HG03060 (cell line): ENCODE data around the gene SPOCD1.

ENCODE experiments used
- ATAC-seq: cut with Tn5 transposase; IDR thresholded peaks from one replicate; pipeline ENCODE4 v1.9.1; 2021; ENCODE audit warnings: low read depth, moderate number of reproducible peaks; ENCODE audit not compliant: unreplicated experiment

The SPOCD1 gene

DNA sequence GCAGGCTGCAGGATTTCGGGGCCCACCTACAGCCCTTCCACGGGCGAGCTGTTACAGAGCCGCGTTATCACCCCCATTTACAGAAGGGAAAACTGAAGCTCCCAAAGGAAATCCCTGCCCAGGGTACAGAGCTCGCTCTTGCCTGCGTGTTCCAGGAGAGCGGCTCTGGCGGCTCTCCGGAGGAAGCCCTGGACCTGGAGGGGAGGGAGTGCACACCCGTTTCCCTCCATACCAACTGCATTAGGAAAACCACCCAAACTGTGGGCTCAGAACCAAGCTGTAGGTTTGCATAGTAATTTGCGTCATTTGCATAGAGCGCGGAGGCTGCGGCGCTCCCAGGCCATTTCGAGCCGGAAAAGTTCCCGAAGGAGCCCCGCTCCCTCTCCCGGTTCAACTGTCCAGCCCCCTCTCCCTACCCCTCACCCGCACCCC is 27.0 kb downstream of the SPOCD1 start:
- ATAC-seq = no peak

DNA sequence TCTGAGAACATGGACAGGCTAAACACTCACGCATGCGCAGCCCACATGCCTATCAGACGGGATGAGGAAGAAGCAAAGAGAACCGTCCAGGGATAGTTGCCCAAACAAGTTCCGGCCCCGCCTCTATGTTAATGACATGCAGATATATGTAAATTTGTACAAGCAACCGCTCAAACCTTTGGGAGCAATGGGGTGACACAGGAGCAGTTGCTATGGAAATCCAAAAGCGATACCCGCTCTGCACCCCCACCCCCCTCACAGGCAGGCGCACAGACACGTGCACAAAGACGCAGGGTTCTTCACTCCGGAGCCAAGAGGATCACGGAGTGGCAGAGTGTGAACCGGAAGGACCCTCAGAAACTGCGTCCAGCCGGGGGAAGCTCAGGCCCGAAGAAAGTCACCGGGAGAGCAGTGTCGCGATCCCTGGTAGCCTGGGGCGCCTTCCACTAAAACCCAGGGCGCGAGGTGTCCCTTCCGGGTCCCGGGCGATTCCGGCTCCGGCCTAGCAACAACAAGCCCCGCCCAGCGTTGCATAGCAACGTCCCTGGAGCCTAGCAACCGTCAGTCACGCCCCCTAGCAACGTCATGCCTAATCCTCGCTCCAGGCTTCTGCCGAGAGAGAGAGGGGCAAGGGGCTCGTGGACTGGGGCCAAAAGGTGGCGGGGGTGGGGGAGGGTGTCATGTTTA is 27.5 kb downstream of the SPOCD1 start:
- no peak for ATAC-seq

DNA sequence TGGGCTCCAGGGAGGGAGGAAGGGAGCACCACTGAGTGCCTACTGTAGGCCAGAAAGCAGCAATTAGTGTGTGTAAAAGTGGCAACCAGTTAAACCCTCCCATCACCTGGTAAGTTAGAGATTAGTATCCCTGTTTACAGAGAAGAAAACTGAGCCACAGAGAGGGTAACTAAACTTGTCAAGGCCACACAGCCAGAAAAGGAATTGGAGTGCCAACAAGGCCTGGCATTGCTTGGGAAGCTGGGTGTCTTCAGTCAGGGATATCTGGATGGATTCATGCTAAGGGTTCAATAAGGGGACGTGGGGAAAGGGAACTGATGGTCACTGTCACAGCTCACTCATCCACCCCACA is 28.1 kb downstream of the SPOCD1 start:
- ATAC-seq = no peak

DNA sequence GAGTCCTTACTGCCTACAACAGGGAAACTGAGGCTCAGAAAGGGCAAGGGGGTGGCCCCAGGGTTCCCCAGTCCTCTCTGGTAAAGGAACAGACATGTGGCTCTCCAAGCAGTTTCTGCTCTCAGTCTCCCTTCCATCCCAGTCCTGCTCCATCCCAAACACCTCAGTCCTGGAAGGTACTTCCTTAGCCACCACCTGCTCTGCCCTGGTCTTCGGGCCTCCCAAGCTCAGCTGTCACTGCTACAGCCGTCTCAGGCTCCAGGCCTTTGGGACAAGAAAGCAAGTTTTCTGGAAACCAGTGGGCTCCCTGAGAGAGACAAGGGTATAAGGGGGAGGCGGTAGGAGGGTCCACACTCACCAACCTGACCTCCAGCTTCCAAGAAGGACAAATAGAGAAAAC is 28.6 kb downstream of the SPOCD1 start:
- ATAC-seq = no peak

DNA sequence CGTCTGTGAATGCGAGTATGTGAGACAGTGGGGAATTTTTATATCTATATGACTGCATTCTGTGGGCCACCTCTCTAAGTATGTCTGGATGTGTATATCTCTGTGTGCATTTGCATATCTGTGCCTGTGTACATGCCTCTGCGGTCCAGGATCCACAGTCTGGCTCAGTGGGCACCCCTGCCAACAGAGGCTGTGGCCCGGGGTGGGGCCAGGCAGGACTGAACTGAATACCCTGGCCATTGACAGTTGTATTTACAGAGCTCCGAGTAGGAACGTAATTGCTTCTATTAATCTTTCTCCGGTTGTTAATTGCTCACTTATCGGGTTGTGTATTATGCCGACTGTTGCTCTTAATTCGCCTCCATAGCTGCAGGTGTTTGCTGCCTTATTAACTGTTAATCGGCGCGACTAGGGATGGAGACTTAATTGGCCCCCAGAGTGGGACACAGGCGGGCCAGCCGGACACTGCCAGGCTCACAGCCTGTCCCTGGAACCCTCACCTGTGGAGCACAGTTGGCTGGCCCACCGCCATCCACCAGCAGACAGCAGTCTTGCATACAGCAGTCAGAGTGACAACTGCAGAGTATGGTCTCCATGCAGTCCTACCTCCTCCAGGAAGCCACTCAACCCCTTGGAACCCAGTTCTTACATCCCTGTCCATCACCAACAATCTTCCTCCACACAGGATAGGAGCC is 29.3 kb downstream of the SPOCD1 start:
- ATAC-seq = no peak

DNA sequence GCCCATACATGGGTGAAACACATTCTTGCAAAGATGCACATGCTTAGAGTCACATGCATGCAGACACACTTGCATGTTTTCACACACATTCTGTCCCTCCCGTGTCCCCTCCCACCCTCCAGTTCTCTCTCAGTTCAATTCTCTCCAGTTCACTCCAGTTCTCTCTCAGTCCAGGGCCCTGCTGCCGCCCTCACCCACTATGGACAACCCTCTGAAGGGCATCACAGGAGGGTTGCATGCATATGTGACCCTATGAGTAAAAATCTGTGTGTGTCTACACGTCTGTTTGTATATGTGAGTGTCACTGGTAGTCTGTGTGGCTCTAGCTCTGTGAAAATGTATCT is 29.9 kb downstream of the SPOCD1 start:
- ATAC-seq = no peak

DNA sequence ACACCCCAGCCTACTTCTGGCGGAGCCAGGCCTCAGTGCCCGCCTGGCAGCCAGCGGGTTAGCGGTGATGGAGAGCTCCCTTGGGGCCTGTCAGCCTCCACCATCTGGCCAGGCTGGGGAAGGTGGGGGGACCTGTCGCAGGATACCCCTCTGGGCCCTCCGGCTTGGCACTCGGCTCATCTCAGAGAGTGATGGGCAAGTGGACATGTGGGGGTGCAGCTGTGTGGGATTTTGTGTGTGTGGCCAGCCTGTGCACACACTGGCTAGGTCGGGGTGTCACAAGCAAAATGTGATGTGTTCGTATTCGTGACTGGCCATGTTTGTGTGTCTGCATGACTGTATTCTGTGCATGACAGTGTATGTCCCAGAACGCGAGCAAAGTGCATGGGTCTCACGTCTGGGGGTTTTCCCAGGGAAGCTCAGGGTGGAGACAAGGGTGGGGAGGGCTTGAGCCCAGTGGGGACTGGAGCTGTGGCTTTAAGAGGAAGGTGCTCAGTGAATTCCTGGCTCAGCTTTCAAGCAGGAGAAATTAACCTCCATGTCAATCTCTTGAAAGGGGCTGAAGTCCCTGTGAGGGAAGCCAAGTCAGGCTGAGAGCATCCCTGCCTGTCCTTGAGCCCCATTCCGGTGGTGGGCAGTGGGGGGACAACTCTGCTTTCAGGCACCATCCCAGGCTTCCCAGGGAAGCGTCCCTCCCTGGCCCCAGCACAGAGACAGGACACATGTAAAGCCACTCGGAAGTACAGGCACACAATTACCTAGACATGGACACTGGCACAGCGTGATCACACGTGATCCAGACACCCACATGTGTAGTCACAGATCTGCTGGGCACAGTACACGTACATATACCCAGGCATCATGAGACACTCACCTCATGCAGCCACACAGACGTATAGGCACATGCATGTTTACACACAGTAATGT is 30.5 kb downstream of the SPOCD1 start:
- no peak for ATAC-seq

DNA sequence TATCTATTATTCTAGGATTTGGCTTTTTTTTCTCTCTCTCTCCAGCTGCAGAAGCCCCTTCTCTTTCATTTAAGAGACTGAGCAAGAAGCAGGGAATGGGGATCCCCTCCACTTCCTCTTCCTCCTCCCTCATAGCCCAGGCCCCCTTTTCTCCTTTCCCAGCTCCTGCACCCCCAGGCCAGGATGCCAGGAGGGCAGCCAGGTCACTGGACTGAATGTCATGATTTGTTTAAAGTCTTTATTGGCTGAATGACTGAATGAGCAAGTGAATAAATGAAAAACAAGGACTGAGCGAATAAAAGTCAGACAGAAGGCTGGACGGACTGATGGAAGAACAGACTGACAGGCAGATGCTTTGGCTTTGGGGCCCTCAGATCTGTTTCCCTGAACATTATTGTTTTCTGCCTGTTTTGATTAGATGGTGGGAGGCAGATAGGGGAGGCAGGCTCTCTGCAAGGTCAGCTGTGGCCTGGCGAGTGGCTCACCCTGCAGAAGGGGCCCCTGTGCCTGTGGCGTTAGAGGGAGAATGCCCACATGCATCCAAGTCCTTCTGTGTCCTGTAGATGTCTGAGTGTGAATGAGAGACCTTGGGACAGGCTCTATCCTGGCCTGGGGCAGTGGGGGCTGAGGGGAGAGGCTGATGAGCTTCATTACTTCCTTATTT is 31.3 kb downstream of the SPOCD1 start:
- no peak for ATAC-seq

DNA sequence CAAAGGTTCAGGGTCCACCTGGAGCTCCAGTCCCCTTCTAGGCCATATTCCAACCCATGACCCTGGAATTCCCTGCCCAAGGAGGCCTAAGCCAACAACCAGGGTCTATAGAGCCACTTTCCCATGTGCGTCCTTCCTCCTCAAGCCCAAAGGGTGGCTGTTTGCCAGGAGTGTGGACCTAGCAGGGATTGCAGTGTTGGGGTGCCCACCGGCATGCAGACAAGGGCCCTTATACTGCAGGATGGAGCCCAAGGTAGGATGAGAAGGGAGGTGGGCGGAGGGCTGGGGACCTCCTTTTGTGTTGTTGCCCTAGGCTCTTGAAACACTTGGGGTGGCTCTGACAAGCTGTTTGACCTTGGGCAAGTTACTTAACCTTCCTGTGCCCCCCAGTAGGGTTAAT is 32.0 kb downstream of the SPOCD1 start:
- ATAC-seq = no peak

DNA sequence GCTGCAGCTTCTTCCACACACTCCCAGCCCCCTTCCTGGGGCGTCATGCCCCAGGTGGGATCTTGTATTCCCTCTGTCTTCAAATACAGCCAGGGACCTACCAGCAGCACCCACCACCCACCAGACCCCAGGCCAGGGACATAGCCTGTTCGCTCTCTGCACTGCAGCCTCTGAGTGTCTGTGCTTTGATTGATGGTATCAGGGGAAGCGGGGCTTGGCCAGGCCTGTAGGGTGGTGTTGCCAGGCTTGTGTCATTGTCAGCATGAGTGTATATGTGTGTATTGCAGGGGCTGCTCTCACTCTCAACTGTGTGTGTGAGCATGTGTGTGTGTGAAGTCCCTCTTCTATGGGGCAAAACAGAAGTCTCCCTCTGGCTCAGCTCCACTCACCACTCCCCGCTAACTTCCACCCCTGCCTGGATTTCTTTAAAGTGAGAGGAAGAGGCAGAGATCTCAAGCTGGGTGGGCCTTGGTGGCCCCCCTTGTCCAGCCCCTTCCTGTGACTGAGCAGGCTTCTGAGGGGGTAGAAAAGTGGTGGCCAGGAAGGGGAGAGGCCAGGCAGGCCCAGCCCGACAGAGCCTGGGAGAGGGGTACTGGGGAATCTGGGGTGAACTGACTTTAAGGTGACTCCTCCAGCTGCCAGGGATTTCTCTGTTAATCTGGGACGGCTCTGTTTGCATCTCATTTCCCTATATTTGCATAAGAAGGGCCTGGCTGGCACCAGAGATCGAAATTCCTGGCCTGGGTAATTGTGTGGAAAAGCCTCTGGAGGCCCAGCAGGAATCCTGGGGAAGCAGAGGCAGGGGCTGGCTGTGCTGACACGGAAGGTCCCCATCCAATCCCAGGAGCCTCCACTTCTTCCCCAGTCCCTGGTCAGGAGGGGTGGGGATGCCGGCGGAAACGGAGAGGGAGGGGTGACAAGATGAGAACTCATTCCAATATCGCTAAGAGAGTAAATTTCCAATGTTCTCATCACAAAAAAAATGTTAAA is 33.1 kb downstream of the SPOCD1 start:
- ATAC-seq = no peak

DNA sequence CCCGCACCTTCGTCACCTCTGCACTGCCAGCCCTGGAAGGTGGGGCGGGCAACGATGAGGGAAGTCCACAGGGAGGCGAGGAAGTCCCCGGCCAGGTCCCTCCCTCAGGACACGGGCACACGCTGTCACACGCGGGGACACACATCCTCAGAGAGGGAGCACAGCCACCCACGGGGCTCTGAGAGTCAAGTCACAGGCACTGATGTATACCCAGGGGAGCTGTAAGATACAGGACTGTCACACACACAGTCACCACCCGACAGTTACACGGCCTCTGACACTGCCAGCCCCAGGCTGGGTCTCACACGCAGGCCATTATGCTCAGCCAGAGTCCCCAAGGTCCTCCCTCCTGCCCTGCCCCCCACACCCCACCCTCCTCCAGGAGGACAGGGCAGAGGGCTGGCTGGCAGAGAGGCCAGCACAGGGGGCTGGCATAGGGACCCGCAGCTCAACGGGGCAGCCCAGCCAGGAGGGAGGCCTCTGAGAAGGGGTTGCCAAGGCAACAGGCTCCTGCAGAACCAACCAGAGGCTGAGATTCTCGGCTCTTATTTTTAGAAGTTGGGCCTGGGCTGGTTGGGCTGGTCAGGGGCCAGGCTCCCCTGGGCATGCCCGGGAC is 34.0 kb downstream of the SPOCD1 start:
- ATAC-seq = no peak

DNA sequence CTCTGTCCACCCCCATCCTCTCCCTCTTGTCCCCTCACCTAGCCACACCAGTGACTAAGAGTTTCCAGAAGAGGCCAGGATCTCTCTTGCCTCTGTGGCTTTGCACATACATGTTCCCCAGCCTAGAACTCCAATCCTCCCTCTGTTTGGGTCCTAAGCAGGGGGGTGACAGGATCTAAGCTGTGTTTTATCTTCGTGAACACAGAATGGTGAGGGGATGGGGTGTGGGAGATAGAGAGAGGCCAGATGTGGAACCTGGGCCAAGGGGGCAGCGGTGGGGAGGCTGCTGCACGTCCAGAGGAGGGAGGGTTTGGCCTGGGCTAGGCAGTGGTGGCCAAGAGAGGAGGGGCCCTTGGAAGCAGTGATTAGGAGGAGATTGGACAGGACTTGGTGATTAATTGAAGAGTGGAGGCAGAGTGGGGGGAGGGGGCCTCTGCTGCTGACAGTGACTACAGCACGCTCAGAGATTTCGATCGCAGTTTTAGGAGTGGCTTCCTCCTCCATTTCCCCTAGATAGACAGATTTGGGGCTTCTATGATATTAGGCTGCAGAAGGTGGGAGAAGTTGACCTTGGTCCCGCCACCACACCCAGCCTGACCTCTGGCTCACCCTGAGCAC is 34.6 kb downstream of the SPOCD1 start:
- no peak for ATAC-seq

DNA sequence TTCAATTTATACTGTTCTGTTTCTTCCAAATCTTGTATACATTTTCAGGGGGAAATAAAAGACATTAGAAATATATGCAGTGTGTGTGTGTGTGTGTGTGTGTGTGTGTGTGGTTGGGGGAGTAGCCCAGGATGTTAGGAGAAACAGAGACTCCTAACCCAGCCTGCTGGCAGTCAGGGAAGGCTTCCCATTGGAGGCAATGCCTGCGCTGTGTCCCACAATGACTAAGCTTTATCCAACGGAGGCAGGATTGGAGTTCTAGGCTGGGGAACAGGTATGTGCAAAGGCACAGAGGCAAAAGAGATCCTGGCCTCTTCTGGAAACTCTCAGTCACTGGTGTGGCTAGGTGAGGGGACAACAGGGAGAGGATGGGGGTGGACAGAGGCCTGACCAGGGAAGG is 35.2 kb downstream of the SPOCD1 start:
- ATAC-seq = no peak

DNA sequence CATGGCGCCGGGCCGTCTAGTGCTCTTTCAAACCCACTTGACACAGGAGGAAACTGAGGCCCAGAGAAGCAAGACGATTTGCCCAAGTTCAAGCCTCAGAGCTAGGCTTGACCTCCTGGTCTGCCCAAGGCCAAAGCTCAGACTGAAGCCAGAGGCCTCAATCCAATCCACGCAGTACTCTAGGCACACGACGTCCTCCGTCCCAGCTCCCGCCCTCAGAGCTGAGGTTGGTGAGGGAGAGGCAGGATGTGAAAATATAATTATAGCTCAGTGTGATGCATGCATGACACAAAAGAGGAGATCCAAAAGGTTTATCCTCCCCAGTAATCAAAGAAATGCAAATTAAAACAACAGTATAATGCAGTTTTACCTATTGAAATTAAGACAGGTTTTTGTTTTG is 36.1 kb downstream of the SPOCD1 start:
- no peak for ATAC-seq

DNA sequence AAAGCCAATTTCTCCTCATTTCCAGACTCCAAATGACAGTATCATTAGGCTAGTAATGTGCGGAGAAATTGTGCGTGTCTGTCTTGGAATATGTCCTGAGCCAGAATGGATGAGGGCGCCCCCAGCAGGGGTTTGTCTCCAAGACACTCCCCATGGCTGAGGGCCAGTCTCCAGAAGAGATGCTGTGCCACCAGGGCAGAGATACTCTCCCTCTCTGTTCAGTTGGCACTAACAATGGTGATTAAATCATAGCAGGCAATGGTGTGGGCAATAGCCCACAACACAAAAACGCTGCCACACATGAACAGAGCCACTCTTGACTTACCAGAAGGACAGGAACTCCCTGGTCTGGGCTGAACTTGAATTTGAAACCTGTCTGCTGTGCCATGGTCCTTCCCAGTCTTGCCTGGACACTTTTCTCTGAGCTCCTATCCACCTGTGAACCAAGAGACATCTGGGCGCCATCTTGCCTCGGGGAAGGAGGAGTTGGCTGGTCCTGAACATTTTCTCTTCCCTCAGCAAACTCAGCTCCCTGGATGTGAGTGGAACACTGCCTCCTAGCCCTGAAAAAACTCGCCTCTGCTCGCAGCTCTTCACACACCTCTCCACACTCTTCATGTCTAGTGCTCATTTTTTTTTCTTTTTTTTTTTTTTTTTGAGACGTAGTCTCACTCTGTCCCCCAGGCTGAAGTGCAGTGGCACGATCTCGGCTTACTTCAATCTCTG is 36.9 kb downstream of the SPOCD1 start:
- ATAC-seq = no peak

DNA sequence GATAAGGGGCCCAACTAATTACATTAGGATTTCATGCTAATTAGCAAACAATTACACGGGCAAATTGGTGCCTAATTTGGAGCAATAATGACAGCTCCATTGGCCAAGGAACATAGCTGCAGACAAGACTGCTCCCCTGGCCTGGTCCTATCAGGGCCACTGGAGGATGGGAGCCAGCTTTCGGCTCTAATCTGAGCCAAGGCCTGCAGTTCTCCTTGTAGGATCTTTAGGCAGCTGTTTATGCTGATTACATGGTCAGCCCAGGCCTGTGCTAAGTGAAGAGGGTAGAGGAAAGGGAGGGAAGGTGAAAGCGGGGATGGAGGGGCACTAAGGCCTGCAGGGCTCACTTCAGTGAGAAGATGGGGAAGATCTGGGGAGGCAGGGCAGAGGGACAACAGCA is 39.3 kb downstream of the SPOCD1 start:
- ATAC-seq = no peak

DNA sequence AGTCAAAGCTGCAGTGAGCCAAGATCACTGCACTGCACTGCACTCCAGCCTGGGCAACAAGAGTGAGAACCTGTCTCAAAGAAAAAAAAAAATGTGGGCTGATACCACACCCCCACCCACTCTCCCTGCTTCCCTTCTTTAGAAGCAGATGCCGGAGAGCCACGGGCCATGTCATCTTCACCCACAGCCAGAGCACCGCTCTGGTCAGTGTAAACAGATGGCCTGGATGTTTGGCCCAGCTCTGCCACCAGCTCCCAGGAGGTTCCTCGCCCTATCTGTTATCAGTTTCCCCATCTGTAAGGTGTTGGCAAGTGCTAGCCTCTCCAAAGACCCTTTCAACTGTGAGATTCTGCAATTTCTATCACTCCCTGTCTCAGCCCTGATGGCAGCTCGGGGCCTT is 39.8 kb downstream of the SPOCD1 start:
- ATAC-seq = no peak

DNA sequence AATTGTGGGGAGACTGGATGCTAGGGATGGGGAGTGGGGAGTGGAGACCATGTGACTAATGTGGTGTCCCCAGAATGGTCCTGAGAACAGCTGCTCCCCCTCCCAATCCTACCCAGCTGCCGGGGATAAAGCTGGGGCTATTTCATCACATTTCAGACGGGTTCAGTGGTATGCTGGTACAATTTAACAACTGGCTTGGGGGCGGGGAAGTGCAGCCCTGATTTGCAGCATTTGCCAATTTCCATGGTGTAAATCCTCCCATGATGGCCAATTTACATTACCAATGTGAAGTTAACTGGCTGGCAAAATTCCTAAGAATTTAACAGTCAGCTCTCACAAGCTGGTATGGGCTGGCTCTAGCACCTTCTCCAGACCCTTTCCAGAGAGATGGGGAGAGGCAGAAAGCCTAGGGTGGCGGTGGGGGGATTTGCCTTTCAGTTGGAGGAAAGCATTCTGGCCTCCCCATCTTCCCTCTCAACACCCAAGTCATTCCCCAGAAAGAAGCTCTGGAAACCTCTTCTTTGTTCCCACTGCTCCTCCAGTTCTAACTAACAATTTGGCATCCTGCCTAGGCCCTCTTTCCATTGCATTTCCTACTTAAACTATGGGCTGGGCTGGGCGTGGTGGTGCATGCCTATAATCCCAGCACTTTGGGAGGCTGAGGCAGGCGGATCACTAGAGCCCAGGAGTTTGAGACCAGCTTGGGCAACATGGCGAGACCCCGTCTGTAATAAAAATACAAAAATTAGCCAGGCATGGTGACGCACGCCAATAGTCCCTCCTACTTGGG is 40.4 kb downstream of the SPOCD1 start:
- ATAC-seq = no peak
